Neutrophil (primary cell): Measurements from ENCODE around the gene CPZ.

Source experiments
- H3K27ac ChIP-seq: fragments of 200-600 bp; sonication (generic); 2 replicates; pipeline ENCODE4 v1.5.1; 2016; ENCODE audit warnings: mild to moderate bottlenecking, moderate library complexity
- H3K27me3 ChIP-seq: fragments of 200-600 bp; sonication (generic); 2 replicates; pipeline ENCODE4 v1.6.0; 2016; ENCODE audit warnings: mild to moderate bottlenecking
- H3K36me3 ChIP-seq: fragments of 200-600 bp; sonication (generic); 2 replicates; pipeline ENCODE4 v1.5.1; 2017
- H3K4me1 ChIP-seq, 2 experiments: fragments of 200-600 bp in 1 of 2; sonication (generic) in 1 of 2; 1 replicate in 1 of 2; 2 replicates in 1 of 2; pipeline versions ENCODE4 v1.5.1 to v1.6.1; 2013 to 2016; ENCODE audit warnings: low read depth in 1 of 2, low read length in 1 of 2, mild to moderate bottlenecking in 1 of 2, moderate library complexity in 1 of 2; ENCODE audit not compliant: control insufficient read depth in 1 of 2, insufficient read depth in 1 of 2
- H3K4me3 ChIP-seq, 2 experiments: fragments of 200-600 bp in 1 of 2; sonication (generic) in 1 of 2; 1 replicate in 1 of 2; 2 replicates in 1 of 2; pipeline ENCODE4 v1.5.1; 2013 to 2016; ENCODE audit warnings: low read depth in 1 of 2, low read length in 1 of 2, mild to moderate bottlenecking in 1 of 2, moderate library complexity in 1 of 2
- H3K9me3 ChIP-seq: fragments of 200-600 bp; sonication (generic); 2 replicates; pipeline ENCODE4 v1.5.1; 2016
- TF ChIP-seq, protein P1 (sequence below): fragments of 200-600 bp; sonication (generic); IDR thresholded peaks from 2 replicates; pipeline ENCODE4 v1.5.1; 2016; ENCODE audit warnings: antibody characterized with exemption

CPZ gene

DNA sequence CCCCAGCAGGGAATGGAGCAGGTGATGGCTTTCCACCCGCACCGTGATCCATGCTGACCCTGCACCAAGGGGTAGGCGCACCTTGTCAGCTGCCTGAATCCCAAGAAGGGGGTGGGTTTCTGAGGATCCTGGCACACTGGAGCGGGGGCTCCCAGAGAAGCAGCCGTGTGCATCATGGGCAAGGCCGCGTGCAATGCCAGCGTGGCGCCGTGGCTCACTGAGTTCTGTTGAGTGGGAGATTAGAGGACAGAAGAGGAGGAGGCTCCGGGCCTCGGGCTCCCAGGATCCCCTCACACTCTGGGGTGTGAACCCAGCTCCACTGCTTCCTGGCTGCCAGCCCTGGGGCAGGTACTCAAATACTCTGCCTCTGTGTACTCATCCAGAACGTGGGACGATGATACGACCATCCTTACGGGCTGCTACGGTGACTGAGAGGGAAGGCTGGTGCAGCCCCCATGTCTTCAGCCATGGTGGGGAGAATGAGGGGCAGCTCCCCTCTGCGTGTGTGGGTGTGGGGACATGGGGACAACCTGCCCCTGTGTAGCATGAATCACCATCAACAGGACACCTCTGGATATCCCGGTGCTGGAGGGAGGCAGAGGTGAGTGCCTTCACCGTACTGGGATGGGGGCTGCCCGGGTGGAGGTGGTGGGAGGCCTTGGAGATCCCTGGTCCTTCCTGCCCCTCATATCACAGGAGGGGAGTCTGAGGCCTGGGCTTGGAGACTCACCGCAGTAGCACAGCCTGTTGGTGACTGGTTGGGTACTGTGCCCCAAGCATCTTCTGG is 52.6 kb downstream of the CPZ start:
- Histone ChIP-seq H3K4me1 (no peaks in the 10 kb centered on the region), H3K36me3 (no peaks in the 10 kb centered on the region), H3K4me3 (no peak overlapping the region), H3K9me3 (no peaks in the 10 kb centered on the region), H3K27me3 (peaks cover 6% of the 10 kb centered on the region), H3K27ac (no peak overlapping the region)
- TF ChIP-seq, protein P1, sequence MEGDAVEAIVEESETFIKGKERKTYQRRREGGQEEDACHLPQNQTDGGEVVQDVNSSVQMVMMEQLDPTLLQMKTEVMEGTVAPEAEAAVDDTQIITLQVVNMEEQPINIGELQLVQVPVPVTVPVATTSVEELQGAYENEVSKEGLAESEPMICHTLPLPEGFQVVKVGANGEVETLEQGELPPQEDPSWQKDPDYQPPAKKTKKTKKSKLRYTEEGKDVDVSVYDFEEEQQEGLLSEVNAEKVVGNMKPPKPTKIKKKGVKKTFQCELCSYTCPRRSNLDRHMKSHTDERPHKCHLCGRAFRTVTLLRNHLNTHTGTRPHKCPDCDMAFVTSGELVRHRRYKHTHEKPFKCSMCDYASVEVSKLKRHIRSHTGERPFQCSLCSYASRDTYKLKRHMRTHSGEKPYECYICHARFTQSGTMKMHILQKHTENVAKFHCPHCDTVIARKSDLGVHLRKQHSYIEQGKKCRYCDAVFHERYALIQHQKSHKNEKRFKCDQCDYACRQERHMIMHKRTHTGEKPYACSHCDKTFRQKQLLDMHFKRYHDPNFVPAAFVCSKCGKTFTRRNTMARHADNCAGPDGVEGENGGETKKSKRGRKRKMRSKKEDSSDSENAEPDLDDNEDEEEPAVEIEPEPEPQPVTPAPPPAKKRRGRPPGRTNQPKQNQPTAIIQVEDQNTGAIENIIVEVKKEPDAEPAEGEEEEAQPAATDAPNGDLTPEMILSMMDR: no peak

DNA sequence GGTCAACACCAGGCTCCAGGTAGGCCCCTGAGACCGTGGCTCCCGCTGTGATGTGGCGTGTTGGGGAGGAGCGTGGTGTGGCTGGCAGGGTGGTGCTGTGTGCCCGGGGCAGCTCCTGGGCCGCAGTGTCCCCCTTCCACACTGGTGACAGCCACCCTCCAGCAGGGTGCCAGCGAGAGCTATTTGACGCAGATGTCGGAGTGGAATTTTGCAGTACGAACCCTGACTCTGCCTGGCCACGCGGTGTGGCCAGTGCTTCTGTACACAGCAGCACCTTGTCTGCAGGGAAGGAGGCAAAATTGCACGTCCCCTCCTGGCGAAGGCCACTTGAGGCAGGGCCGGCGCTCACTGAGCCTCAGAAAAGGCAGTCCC is 53.2 kb downstream of the CPZ start:
- Histone ChIP-seq H3K36me3 (no peaks in the 10 kb centered on the region), H3K9me3 (no peaks in the 10 kb centered on the region), H3K4me1 (no peaks in the 10 kb centered on the region), H3K27ac (no peak overlapping the region), H3K4me3 (no peak overlapping the region), H3K27me3 (peaks cover 11% of the 10 kb centered on the region)
- TF ChIP-seq, protein P1: no peak

DNA sequence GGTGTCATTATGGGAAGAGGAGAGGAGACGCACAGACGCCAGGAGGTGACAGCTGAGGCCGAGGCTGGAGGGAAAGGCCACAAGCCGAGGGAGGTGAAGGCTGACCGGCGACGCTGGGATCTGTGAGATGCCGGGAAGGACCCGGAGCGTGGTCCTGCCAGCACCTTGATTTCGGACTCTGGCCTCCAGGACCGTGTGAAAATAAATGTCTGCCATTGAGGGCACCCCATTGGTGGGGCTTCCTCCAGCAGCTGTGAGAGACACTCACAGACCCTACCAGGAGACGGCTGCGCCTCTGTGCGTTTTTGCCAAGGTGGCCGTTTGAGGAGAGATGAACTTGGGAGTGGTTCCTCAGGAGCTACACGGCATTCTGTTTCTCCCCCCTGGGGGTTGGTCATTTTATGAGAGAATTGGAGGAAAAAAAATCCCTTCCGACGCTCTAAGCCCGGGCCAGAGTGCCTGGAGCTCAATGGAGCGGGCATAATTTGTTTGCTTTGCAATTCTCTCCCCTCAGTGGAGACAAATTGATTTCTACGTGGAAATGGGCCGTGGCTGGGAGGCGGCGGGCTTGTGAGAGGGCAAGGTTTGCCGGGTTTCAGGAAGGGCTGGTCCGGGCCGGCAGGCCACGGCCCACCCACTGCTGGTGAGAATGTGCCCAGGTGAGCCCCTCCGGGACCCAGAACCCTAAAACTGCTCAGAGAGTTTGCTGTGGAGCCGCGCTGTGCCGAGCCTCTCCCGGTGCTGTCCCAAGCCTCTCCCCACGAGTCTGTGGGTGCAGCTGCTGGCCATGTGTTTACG is 53.9 kb downstream of the CPZ start:
- TF ChIP-seq, protein P1: no peak
- Histone ChIP-seq H3K27me3 (peaks cover 11% of the 10 kb centered on the region), H3K36me3 (no peaks in the 10 kb centered on the region), H3K4me3 (no peak overlapping the region), H3K9me3 (no peaks in the 10 kb centered on the region), H3K27ac (no peak overlapping the region), H3K4me1 (no peaks in the 10 kb centered on the region)

DNA sequence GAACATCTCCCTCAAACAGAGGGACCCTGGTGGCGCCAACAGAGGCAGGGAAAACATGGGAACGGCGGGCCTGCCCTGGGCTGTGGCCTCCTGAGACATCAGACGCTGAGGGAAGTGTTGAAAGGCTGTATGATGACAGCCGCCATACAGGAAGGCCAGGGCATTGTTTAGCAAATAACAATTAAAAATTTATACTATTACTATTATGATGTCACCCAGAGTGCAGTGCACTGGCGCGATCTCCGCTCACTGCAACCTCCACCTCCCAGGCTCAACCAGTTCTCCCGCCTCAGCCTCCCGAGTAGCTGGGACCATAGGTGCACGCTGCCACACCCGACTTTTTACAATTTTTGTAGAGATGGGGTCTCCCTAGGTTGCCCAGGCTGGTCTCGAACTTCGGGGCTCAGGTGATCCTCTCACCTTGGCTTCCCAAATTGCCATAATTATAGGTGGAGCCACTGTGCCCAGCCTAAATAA is 54.6 kb downstream of the CPZ start:
- Histone ChIP-seq H3K27ac (no peak overlapping the region), H3K4me3 (no peak overlapping the region), H3K9me3 (no peaks in the 10 kb centered on the region), H3K36me3 (no peaks in the 10 kb centered on the region), H3K4me1 (no peaks in the 10 kb centered on the region), H3K27me3 (peaks cover 11% of the 10 kb centered on the region)
- TF ChIP-seq, protein P1: no peak

DNA sequence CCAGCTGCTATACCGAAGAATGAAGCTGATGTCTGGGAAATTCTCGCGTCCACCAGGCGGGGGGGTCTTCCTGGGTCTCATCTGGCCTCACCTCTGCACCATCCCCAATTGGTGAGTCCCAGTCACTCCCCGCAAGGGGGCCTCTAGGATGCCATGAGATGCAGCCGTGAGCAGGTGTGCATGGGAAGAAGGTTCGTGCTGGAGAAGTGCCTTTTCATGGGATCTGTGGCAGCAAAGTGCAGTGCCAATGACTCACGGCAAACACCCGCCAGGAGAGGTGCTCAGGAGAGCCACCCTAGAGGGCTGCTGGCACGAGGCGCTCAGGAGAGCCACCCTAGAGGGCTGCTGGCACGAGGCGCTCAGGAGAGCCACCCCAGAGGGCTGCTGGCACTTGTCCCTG is 55.1 kb downstream of the CPZ start:
- Histone ChIP-seq H3K27me3 (peaks cover 11% of the 10 kb centered on the region), H3K4me3 (no peak overlapping the region), H3K36me3 (no peaks in the 10 kb centered on the region), H3K27ac (no peak overlapping the region), H3K4me1 (no peaks in the 10 kb centered on the region), H3K9me3 (no peaks in the 10 kb centered on the region)
- TF ChIP-seq, protein P1: no peak
